Measurements from ENCODE around the gene PHF3.
A peak's percentile ranks its signal among the peaks of the same experiment; 100 is the strongest.

Gene PHF3, protein sequence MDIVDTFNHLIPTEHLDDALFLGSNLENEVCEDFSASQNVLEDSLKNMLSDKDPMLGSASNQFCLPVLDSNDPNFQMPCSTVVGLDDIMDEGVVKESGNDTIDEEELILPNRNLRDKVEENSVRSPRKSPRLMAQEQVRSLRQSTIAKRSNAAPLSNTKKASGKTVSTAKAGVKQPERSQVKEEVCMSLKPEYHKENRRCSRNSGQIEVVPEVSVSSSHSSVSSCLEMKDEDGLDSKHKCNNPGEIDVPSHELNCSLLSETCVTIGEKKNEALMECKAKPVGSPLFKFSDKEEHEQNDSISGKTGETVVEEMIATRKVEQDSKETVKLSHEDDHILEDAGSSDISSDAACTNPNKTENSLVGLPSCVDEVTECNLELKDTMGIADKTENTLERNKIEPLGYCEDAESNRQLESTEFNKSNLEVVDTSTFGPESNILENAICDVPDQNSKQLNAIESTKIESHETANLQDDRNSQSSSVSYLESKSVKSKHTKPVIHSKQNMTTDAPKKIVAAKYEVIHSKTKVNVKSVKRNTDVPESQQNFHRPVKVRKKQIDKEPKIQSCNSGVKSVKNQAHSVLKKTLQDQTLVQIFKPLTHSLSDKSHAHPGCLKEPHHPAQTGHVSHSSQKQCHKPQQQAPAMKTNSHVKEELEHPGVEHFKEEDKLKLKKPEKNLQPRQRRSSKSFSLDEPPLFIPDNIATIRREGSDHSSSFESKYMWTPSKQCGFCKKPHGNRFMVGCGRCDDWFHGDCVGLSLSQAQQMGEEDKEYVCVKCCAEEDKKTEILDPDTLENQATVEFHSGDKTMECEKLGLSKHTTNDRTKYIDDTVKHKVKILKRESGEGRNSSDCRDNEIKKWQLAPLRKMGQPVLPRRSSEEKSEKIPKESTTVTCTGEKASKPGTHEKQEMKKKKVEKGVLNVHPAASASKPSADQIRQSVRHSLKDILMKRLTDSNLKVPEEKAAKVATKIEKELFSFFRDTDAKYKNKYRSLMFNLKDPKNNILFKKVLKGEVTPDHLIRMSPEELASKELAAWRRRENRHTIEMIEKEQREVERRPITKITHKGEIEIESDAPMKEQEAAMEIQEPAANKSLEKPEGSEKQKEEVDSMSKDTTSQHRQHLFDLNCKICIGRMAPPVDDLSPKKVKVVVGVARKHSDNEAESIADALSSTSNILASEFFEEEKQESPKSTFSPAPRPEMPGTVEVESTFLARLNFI (N-terminal part only)

DNA sequence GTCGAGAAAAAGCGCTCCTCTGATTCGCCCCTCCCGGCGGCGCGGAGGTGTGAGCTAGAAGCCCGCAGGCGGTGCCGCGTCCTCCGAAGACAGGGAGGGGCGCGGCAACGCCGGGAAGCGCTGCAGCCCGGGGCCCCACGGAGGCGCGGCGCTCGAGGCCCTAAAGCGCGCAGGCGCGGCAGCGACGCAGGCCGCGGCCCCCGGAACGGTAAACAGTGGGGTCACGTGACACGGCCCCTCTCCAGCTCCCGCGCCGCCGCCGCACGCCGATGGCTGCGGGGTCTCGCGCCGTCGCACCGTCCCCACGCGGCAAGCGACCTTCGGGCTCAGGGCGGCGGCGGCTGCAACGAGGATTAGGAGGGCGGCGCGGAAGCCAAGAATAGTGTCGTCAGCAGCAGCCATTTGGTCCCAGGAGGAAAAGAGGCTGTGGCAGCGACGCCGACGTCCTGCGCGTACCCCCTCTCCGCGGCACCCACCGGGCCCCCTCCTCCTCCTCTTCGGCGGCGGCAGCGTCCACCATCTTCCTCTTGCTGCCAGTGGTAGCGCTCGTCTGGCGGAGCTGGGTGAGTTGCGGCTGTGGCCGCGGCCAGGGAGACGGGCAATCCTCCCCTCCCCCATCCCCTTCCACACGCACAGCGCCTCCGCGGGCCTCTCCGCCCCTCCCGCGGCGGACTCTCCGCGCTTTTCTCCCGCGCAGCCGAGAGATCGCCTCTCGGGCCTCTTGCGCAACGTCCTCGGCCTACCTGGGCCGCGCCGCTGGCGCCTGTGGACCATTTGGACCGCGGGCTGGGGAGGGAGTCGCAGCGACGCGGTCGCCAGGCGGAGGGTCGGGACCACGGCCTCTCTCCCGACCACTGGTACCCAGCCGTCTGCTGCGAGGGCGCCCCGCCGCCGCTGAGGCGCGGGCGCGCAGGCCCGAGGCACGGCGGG, at the start of gene PHF3:
TSS of gene PHF3 (plus strand) at position 215 of the 930 bp plus-strand sequence. CDS start 10,750 bp downstream, outside the sequence.
- DNase-seq, result peak; percentile 86

DNA sequence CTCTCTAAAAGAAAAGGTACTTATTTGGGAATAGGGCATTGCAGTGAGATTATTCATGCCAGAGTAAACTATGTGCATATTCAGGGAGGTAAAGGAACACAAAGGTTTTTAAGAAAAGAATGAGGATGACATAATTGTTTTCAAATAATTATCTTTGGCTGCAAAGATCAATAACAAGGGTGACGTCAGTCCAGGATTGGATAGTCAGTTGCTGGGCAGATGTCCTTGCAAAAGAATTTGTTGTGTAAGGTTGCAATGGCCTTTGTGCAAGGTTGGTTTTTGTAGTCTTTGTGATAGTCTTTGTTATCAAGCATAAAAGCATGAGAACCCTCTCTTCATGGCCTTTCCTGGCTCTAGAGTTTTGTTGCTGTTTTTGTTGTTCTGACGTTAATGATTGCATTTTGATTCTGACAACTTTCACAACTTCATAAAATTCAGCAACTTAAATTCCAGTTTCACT, 45.6 kb upstream of the PHF3 start:
- no peak for DNase-seq

DNA sequence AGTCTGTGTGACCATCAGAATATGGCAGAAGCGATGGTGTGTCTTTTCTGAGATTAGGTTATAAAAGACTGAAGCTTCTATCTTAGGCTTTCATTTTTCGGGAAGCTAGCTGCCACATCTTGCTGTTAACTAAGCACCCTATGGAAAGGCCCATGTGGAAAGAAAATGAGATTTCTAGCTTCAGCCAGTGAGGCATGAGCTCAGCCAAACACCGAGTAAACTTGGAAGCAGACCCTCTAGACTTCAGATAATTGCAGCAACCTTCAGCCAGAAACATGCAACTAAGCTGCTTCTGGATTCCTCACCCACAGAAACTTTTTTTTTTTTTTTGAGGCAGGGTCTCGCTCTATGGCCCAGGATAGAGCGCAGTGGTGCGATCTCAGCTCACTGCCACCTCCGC, 42.7 kb upstream of the PHF3 start:
- DNase-seq, result no peak

DNA sequence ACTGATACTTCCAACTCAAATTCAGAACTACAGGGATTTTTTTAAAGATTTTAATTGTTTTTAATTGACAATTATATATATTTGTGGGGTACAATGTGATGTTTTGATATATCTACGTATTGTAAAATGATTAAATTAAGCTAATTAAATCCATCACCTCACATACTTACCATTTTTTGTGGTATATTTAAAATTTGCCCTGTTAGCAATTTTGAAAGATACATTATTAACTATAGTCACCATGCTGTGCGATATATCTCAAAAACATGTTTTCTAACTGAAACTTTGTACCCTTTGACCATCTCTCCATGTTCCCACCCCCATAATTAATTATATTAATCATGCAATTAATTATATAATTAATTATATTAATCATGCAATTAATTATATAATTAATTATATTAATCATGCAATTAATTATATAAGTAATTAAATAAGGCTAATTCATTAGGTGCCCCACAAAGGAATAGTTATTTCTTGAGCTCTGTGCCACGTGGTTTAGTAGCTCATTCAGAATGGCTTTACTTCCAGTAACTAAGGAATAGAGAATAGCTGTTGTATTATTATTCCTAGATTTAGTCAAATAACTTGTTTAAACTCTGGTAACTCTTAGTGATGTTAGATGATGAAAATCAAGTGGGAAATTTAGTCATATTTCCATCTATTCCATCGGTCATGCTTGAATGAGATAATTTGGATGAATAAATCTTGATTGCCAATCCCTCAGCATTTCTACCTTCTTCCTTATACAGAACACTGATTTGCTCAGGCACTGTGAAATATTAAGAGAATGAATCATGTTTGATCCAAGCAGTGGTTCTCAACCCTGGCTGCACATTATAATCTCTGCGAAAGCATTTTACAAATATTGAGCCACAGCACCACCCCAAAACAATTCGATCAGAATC, 38.2 kb upstream of the PHF3 start:
- no peak for DNase-seq

DNA sequence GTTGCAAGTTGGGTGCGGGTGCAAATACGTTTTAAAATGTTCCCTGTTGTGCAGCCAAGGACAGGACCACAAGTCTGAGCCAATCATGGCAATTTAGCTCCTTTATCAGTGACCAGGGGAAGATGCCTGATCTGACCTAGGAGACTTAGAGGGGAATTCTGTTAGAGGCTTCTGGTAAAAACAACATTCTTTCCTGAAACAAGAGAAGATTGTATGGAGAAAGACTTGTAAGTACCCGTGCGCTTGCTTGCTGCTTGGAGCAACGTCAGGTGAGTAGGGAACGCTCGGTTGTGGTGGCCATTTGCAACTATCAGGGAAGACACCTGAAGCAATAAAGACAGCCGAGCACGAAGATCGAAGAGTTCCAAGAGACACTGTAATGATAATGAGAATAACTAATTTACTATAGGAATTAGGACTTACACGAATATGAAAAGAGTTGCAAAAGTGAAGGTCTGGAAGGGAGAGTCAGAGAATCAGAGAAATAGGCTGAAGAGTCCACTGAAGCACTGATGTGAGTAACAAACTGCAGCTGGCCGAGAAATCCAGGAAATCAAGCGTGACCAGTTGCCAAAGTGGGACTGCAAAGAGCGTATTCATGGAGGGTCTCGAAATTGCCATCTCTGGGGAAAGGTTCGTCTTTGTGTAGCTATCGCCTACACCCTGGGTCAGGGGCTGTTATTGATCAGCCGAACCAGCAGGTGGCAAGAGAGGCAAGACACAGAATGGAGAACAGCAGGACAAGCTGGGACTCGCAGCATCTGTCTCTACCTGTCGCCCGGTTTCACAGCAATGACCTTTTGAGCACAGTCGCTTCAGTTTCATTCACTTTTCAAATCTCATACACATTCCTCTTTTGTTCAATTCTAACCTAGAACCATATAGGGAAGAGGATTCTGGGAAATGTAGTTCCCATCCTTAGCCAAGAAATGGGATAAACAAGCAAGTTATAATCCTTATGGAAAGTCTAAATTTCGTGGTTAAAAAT, 37.3 kb upstream of the PHF3 start:
- peak; percentile 66 for DNase-seq

DNA sequence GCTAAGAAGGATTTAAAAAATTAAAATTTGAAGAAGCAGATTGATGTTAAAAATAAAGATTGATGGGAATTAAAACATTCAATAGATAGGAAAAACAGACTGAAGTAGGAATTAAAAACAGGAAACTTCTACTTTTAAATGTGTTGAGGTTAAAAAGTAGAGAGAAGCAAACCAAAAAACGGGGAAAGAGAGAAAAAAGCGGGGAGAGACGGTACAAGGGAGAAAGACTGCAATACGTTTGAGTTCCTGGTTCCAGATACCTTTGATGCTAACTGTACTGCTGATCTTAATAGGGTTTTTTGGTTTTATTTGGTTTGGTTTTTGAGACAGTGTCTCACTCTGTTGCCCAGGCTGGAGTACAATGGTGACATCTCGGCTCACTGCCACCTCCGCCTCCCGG, 36.4 kb upstream of the PHF3 start:
- no peak for DNase-seq

DNA sequence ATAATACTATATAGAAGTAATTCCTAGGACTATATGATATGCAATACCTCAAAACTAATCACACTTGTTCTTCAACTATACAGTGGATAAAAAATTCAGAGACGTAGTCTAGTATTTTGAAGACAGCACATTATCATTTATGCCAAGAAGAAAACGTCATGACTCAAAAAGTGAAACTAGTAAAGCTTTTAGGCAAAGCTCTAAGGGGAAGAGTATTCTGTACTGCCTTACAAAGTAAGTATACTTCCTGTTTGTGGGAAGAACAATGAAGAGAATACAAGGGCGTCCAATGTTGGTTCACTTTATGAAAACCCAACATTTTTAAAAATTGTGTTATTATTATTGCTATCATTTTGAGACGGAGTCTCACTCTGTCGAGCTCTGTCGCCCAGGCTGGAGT, 35.5 kb upstream of the PHF3 start:
- DNase-seq, result no peak

DNA sequence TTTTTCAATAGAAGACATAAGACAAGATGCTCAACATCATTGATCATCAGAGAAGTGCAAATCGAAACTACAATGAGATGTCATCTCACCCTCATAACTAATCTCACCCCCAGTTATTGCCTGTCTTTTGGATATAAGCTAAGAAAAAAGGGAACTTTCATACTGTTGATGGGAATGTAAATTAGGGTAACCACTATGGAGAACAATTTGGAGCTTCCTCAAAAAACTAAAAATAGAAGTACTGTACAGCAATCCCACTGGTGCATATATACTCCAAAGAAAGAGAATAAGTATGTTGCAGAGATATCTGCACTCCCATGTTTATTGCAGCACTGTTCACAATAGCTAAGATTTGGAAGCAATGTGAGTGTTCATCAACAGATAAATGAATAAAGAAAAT, 26.4 kb upstream of the PHF3 start:
- no peak for DNase-seq

DNA sequence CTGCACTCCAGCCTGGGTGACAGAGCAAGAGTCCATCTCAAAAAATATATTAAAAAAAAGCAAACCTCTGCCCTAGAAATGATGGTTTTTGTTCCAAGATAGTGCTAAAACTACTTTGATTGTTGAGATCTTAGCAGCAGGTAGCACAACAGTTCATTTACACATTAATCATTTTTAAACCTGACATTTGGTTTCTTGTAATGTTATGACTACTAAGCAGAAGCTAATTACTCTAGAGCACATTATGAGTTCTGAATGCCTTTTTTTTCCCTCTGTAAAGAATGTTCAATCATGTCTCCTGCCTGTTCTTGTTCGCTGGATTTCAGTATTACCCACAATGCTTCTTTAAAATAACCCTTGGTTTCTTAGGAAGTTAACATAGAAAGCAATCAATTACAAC, 24.7 kb upstream of the PHF3 start:
- no peak for DNase-seq

DNA sequence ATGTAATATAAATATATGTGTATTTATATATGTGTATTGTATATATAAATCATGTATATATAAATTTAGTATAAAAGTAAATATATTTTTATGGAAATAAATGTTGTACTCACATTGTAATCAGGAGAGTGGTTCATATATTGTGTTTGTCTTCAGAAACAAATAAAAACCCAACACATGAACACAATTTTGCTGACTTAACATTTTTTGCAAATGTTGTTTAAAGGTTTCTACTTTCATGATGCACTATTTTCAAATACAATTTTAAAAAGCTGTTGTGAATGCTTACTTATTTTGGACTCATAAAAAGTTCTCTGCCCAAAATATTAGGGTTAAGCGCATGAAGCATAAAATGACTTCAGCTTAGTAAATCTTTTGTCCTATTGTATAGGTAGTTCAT, 24.0 kb upstream of the PHF3 start:
- no peak for DNase-seq

DNA sequence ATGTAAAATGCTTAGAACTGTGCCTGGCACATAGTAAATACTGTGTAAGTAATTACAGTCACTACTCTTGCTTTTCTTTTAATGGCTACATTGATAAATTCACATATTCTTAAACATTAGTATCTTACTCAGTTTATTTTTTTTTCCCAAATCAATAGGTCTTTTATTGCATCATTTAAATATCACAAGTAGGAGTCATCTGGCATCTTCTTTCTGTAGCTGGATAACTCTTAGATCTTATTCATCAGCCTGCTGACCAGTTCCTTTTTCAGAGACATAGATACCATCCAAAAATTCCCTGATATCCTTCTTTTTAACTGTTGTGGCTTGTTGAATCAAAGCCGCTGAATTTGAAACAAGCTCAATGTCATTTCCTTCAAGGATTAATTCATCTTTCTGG, 20.0 kb upstream of the PHF3 start:
- DNase-seq, result no peak

DNA sequence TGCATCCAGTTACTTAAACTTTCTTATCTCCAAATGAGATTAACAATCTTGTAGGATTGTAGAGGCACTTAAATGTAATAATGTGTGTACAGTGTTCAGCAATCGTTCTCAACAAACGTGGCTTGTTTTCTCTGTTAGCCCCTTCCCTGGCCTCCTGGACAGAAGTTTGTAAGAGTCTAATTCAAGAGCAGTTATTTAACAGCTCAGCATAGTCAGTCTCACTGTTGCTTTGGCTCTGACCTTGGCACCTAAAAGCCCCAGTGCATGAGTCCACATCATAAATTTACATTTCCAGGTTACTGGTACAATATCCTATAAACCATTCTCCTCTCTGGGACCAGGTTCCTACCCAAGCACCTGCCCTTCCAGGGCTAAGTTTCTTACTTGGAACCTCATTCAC, 11.5 kb upstream of the PHF3 start:
- DNase-seq, result no peak

DNA sequence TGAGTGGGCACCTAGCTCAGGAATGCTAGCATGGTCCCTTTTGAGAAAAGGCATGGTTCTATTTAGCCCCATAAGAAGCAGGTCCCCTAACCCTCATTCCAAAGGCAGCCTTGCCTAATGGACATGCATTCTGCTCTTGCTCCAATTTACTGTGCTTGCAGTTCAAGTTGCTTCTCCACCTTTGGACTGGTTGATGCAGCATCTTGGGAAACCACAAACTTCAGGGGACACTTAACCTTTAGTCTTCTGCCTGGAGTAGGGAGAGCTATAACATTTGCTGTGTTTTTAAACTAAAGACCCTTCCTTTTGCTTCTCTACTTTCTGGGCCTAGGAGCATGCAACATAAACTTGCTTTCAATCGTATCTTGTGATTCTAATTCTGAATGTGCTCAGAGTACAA, 5.1 kb upstream of the PHF3 start:
- DNase-seq, result no peak

DNA sequence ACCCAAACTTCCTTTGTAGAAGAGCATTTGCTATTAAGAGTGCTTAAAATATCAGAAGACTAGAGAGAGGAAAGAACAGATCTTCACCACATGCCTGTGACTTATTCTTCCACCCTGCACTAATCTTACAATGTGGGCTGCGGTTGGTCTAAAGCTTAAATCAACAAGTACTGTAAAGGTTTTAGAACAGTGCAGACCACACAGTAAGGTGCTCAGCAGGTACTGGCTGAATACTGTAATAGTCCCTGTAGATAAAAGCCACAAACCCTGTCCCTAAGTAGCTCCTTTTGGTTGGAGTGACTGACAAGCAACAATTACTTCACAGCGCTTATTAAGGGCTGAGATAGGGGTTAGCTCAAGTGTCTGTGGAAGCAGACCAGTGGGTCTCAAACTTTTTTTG, 972 bp upstream of the PHF3 start:
- no peak for DNase-seq

DNA sequence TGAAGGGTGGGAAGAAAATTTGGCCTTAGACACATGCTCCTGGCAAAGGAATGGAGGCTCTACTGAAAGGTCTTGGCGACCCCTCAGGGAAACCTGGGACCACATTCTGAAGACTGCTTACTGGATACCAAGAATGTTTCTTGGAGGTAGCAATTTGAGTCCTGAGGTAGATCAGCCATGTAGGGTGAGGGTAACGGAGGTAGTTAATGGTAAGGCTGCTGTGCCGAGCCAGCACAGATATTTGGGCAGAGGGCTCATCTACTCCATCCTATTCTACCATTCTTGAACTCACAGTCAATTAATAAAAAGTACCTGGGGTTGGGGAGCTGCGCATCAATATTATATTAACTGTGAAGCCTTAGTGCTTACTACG, 401 bp upstream of the PHF3 start:
- DNase-seq, result no peak

DNA sequence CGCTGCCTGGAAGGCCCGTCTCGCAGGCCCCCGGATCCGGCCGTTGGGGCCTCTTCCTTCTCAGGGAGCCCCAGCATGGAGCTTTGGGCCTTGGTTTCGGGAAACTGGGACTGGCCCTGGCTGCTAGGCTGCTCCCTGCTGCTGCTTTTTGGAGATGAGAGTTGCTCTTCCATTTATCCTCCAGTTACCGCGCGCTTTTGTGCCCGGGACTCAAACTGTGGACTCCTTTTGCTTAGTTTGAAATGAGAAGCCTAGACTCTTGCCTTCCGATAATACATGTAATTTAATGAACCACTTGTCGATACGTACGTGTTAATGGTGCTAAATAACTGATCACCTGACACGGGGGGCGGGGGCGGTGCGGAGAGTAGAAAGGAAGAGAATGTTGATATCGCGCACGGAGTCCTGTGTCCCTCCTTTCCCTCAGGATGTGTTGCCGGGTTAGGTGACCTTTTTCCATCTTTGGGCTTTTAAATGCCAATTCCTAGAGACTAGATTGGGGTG, 968 bp downstream of the PHF3 start:
- DNase-seq, result peak; percentile 23

DNA sequence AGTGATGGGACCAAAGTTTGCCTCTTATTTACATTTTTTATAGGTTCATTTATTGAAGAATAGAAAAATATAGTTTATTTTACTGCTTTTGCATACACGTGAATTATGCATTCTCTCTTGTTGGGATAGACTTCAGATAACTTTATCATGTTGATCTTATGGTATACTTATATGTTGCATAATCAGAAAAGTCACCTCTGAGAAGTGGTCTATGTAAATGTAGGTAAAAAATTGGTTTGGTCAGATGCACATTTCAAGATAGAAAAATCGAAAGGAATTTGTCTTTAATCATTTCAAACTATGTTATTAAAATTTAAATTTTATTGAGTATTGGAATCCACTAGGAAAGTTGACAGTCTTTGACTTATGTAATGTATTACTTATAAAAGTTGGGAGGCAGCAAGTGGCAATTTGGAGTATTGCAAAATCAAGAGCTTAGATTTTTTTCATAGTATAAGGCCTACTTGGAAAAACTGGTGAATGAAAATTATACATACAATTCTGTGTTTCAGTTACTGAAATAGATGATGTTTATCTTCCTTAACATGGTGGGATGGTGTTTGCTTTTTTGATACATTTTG, 2.4 kb downstream of the PHF3 start:
- no peak for DNase-seq

DNA sequence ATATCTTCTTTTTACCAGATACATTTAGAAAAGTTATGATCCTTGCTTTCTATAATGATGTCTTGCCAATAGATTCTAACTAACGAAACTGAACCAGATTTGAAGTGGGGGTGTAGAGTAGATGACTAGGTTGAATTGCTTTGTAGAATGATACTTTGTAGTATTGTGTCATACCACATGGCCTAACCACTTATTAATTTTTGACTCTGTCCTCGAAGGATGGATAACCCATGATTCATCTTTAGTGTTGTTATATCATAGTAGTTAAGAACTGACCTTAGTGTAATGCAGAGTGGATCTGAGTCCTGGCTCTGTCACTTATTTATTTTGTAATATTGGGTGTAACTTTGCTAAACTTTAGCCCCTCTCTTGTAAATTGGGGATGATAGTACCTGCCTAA, 4.5 kb downstream of the PHF3 start:
- no peak for DNase-seq

DNA sequence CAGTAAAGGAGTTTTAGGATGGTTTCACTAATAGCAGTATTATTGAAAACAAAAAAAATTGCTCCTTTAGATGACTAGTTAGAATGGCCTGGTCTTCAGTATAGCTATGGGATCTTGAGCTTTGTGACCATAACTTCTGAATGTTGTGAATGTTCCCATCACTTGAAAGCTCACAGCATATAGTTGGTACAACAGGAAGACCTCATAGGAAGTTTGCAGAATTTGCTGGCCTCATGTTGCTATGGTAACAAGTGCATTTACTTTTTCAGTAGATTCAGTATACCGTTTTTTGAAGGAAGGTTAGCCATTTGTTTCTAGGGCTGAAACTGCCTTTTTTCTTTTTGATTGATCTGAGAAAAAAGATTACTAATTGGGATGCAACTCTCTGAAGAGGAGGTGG, 8.3 kb downstream of the PHF3 start:
- DNase-seq, result no peak
